Kidney tubule cell (primary cell): ENCODE measurements around the gene EIF4A2.
"Not testable (repeated sequence)": the region's sequence is repeated elsewhere in the genome, so short reads cannot be mapped to it uniquely, and the experiment has no call there.

Experiments
- DNase-seq: peaks from one replicate; pipeline ENCODE4 v3.0.0-alpha.2; 2018; ENCODE audit warnings: low spot score

The EIF4A2 gene

GRCh38 chr3:186784820-186785494, 1.6 kb downstream of the EIF4A2 start:
- peak; percentile 8 for DNase-seq

DNA sequence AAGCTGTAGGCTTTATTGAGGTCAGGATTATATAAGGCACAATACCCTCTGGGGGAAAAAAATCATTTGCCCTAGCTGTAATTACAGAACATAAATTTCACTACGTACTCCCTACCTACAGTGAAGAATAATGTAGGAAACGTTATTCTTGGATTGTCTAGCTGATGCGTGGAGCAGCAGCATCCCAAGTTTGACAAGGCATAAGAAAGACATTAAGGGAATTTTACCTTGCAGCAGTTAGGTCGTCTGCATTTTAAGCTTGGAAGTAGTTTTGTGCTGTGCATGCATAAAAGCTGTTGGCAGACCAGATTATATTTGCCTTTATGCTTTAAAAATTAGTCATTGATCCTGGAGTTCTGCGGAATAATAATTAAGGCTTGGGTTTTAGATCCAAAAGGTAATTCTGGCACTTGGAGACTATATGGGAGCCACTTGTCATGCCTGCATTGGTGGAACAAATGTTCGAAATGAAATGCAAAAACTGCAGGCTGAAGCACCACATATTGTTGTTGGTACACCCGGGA, 2.2 kb downstream of the EIF4A2 start:
- no peak for DNase-seq

- peak; percentile 11 for DNase-seq
Measured at GRCh38 chr3:186786922-186787321, 3.5 kb downstream of the EIF4A2 start.

- DNase-seq: peak; percentile 8
Measured at GRCh38 chr3:186787642-186788481, 4.5 kb downstream of the EIF4A2 start.

GRCh38 chr3:186788482-186789370, 5.3 kb downstream of the EIF4A2 start:
- DNase-seq: peak; percentile 15

DNA sequence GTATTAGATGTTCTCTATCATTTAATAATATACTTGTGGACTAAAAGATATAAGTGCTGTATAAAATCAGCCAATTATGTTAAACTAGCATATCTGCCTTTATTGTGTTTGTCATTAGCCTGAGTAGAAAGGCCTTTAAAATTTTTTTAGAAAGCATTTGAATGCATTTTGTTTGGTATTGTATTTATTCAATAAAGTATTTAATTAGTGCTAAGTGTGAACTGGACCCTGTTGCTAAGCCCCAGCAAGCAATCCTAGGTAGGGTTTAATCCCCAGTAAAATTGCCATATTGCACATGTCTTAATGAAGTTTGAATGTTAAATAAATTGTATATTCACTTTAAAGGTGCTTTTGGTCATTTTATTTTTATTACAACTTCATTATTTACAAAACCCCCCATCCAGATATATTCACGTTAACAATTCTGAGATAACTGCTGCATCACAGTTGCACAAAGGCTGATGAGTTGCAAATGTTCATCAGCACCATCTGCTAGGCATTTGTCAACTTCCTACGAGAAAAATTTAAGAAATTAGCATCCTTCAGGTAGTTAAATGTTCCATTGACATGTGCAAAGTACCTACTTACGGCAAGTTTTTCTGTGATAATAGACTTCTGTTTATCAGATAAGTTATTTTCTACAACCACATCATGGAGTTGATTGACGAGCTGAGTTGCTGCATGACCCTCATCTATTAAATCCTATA, 6.3 kb downstream of the EIF4A2 start:
- no peak for DNase-seq

DNA sequence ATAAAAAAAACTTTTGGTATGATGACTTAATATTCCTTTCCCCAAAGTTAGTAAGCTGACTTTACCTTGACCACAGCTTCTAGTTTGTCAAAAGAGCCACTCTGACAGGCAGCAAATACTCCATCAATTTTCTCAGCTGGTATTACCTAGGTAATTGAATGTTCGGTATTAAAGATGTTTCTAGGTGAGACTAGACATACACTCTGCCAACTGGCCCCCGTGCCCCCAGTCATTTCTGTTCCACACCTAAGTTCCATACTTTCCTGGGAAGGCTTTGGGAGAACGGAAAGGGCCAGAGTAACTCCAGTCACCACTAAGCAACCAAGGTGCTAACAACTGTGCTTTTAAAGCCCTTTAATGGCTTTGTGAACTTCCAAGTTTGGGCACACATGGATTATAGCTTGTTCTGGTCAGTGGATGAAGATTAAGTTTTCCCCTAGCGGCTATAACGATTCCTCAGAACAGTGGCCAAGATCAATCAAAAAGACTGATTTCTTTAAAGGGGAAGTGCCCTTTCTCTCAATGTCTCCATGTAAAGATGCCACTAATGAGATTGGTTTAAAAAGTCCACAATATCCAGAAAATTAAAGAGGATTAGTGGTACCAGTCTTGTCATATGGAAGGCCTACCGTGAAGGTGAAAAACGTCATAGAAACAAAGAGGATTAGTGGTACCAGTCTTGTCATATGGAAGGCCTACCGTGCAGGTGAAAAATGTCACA, 7.0 kb downstream of the EIF4A2 start:
- peak; percentile 60 for DNase-seq

- DNase-seq: no peak
Measured at GRCh38 chr3:186798239-186798874, 15.0 kb downstream of the EIF4A2 start.

DNA sequence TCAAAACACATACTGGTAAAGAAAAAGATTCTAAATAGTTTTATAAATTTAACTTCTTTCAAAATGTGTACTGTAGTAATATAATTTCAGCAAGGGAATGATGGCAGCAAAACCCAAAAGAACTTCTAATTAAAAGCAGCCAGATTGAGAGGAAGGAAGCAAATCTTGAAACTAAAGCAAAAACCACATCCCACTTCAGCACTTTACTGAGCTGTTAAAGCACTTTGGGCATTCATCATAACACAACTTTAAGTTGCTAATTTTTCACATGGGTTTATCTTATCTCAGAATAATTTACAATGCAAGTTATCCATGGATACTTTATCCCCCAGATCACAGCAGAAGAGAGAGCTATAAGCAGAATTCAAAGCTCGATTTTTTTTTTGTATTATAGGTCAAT, 16.9 kb downstream of the EIF4A2 start:
- no peak for DNase-seq

GRCh38 chr3:186802701-186803100, 19.3 kb downstream of the EIF4A2 start:
- DNase-seq: no peak

- not testable (repeated sequence) for DNase-seq
Measured at GRCh38 chr3:186803447-186803846, 20.1 kb downstream of the EIF4A2 start.

GRCh38 chr3:186806089-186807055, 23.0 kb downstream of the EIF4A2 start, which contains the start of gene RFC4:
TSS of gene RFC4 (minus strand) at chr3:186806482. CDS start at chr3:186804713, 1,769 bp downstream.
- peak; percentile 82 for DNase-seq

DNA sequence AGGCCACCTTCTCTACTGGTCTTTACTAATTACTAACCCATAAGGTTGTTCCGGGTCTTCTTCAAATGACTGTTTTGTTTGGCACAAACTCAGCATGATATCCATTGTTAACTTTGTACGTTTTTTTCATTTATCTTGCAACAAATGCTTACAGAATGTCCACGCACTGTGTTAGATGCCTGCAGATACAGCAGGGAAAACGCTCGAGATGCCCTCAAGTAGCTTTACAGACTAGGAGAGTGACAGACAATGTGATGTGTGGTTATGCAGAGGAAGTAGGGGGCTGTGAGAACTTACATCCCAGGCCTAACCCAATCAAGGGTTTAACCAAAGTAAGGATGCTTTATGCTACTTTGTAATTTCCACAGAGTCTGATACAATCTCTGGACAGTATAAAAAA, 23.9 kb downstream of the EIF4A2 start:
- DNase-seq: no peak

GRCh38 chr3:186810336-186810996, 27.1 kb downstream of the EIF4A2 start:
- DNase-seq: no peak

GRCh38 chr3:186811313-186811712, 27.9 kb downstream of the EIF4A2 start:
- DNase-seq: not testable (repeated sequence)

DNA sequence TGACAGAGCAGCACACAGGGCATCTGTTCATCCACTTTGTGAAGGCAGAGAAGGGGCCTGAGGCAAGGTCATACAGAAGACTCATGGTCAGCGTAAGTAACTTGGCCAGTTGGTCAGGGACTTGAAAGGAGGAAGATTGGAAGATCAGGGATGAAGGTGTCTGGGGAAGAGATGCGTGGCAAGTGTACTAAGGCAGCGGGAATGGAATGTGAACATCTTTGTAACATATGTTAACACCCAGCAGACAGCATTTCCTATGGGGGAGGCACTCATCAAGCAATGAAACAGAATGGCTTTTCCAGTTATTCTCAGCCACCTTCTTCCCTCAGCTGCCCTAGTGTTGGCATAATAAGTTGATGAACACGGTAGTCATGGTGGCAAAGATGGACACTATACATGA, 30.7 kb downstream of the EIF4A2 start:
- DNase-seq: no peak

- DNase-seq: peak; percentile 81
Measured at GRCh38 chr3:186815435-186815834, 32.1 kb downstream of the EIF4A2 start.

DNA sequence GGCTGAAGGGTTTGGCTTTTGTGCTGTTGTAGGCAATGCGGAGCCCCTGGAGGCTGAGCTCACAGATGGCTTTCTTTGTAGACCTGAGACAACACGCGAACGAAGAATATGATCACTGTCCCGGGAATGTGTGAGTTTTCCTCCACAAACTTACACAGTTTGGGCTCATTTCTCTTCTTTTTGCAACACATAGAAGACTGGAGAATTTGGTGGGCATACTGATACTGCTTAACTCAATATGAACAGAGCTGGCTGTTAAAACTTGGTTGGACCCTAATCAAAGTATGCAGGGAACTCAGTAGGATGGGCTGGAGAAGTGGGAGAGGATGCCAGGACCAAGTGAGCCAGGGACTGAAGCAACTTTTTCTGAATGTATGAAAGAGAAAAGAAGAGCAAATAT, 35.1 kb downstream of the EIF4A2 start:
- DNase-seq: no peak
